Skeletal muscle tissue (tissue), 4 donors: ENCODE results near the gene SLC12A8. TPM values are rescaled to one million over a fixed set of nuclear protein-coding genes. Genes with fewer than 3 reads are reported as not detected.

ENCODE experiments used
- H3K27ac ChIP-seq: one replicate; pipeline ENCODE4 v1.7.0; 2013; ENCODE audit warnings: mild to moderate bottlenecking, low read depth, low read length, inconsistent platforms
- H3K27me3 ChIP-seq, 3 donors: one replicate each; pipeline ENCODE4 v1.7.0; 2013; ENCODE audit warnings: low read length in 3 of 3; ENCODE audit not compliant: control insufficient read depth in 3 of 3, insufficient read depth in 3 of 3
- H3K36me3 ChIP-seq, 3 donors: one replicate each; pipeline ENCODE4 v1.7.0; 2013; ENCODE audit warnings: low read length in 3 of 3; ENCODE audit not compliant: control insufficient read depth in 3 of 3, insufficient read depth in 3 of 3
- H3K4me1 ChIP-seq, 3 donors: one replicate each; pipeline ENCODE4 v1.7.0; 2013; ENCODE audit warnings: low read length in 3 of 3, mild to moderate bottlenecking in 3 of 3; ENCODE audit not compliant: control insufficient read depth in 3 of 3, insufficient read depth in 3 of 3
- H3K4me3 ChIP-seq, 3 donors: one replicate each; pipeline ENCODE4 v1.7.0; 2013; ENCODE audit warnings: low read length in 3 of 3
- H3K9ac ChIP-seq, 3 donors: one replicate each; pipeline ENCODE4 v1.7.0; 2013; ENCODE audit warnings: low read length in 3 of 3, mild to moderate bottlenecking in 3 of 3, moderate library complexity in 2 of 3, low read depth in 1 of 3
- H3K9me3 ChIP-seq, 3 donors: one replicate each; pipeline ENCODE4 v1.7.0; 2013; ENCODE audit warnings: low read length in 3 of 3; ENCODE audit not compliant: control insufficient read depth in 3 of 3
- total RNA-seq: library from RNA; depleted of rRNA; stranded (reverse); fragments of >200 nt; gene quantifications from one replicate; pipeline ENCODE4 v1.2.3, GENCODE V29; 2014
- donor health status: Osteomylitis.

Gene SLC12A8
- total RNA-seq, 1 donor from 2014 or later: 1.0 TPM

- Histone ChIP-seq H3K9me3 (no peaks in the 10 kb centered on the region), H3K27me3 (peaks cover 8 to 17% (median 12%) of the 10 kb centered on the region in 3 donors), H3K27ac (no peak overlapping the region), H3K36me3 (no peaks in the 10 kb centered on the region), H3K4me1 (peaks cover 5 to 6% (median 6%) of the 10 kb centered on the region in 3 donors), H3K9ac (no peak overlapping the region), H3K4me3 (no peak overlapping the region)
These were observed 5.0 kb downstream of the SLC12A8 start for GRCh38 chr3:125207507-125207906.

DNA sequence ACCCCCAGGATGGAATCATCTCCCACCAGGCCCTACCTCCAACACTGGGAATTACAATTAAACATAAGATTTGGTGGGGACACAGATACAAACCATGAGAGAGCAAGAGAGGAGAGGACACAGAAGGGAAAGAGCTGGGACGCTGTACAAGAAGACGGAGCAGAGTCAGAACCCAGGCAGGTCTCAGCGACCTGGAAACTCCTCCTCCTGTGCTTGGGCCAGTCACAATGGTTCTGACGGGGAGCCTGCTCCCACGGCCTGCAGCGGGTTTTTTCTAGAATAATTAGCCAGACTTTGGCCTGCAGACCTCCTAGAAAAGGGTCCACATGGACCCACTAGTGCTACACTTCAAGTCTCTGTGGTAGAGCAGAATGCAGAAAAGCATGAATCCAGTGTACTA, 5.6 kb downstream of the SLC12A8 start:
- Histone ChIP-seq H3K4me1 (peaks cover under 1 to 1% (median under 1%) of the 10 kb centered on the region in 3 donors), H3K9me3 (no peaks in the 10 kb centered on the region), H3K4me3 (no peak overlapping the region), H3K9ac (no peak overlapping the region), H3K27ac (no peak overlapping the region), H3K27me3 (peaks cover 3 to 12% (median 11%) of the 10 kb centered on the region in 3 donors), H3K36me3 (no peaks in the 10 kb centered on the region)

DNA sequence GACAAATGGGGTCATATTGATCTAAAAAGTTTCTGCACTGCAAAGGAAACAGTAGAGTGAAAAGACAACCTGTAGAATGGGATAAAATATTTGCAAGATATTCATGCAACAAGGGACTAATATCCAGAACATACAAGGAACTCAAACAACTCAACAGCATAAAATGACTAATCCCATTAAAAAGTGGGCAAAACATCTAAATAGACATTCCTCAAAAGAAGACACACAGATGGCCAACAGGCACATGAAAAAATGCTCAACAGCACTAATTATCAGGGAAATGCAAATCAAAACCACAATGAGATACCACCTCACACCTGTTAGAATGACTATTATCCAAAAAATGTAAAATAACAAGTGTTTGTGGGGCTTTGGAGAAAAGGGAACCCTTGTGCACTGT, 8.8 kb downstream of the SLC12A8 start:
- Histone ChIP-seq H3K36me3 (no peaks in the 10 kb centered on the region), H3K9ac (no peak overlapping the region), H3K9me3 (no peaks in the 10 kb centered on the region), H3K4me1 (no peaks in the 10 kb centered on the region), H3K4me3 (no peak overlapping the region), H3K27ac (no peak overlapping the region), H3K27me3 (no peaks in the 10 kb centered on the region)

GRCh38 chr3:125202197-125202596, 10.4 kb downstream of the SLC12A8 start:
- Histone ChIP-seq H3K4me3 (no peak overlapping the region), H3K27ac (no peak overlapping the region), H3K4me1 (no peaks in the 10 kb centered on the region), H3K9ac (no peak overlapping the region), H3K36me3 (no peaks in the 10 kb centered on the region), H3K27me3 (no peaks in the 10 kb centered on the region), H3K9me3 (no peaks in the 10 kb centered on the region)

DNA sequence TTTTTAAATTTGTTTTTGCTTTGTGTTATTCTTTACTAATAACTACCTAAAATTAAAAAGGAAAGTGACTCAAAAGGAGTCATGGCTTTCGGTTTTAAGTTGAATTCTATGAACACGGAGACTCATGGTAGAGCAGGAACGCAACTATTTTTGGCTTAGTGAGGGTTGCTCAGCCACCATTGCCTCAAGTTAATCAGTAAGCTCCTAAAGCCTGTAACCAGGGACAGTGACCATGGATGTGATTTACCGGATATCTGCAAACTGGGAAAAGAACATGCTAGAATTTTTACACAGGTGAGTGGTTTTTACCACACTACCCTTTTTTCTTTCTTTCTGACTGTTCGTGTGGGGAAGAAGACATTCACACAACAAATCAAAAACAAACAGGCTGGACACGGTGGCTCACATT, 11.8 kb downstream of the SLC12A8 start:
- Histone ChIP-seq H3K4me1 (no peaks in the 10 kb centered on the region), H3K27me3 (no peaks in the 10 kb centered on the region), H3K4me3 (no peak overlapping the region), H3K9me3 (no peaks in the 10 kb centered on the region), H3K9ac (no peak overlapping the region), H3K27ac (no peak overlapping the region), H3K36me3 (no peaks in the 10 kb centered on the region)

DNA sequence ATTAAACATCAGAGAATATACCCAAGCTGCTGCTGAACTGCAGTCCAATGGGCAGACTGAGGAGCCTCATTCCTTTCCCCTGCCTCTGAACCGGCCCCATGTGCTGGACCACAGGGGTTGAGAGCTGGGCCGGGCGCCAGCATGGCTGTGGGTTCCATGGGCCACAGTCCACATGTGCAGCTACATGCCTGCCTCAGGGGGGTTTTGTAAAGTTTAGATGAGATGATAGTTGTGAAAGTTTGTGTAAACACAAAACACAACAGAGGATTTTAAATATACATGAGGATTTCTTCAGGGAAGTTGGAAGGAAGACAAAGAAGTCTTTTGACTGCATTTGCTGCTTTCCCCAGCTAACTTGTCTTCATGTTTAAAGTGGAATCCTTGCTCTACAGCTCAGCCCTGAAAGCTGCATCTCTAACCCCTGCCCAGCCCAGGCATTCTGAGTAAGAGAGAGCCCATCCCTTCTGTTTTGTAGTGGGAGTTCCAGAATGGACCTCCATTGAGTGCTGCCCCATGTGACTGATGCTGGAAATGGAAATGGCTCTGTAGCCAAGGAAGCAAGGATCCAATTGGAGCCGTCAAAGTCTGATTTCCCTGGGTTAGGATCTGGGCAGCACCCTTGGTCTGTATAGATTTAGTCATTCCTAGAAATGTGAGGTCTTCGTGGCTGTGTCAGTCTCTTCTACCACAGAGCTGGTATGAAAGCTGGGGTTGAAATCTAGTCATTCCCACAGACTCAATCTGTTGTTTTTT, 17.5 kb downstream of the SLC12A8 start:
- H3K36me3 ChIP-seq: no peaks in the 10 kb centered on the region
- no peaks in the 10 kb centered on the region for H3K27me3 ChIP-seq
- no peak overlapping the region for H3K4me3 ChIP-seq
- H3K4me1 ChIP-seq: no peaks in the 10 kb centered on the region
- H3K9me3 ChIP-seq: no peaks in the 10 kb centered on the region
- H3K27ac ChIP-seq: no peak overlapping the region
- no peak overlapping the region for H3K9ac ChIP-seq

- H3K27me3 ChIP-seq: no peaks in the 10 kb centered on the region
- no peak overlapping the region for H3K27ac ChIP-seq
- H3K4me3 ChIP-seq: no peak overlapping the region
- H3K9ac ChIP-seq: no peak overlapping the region
- H3K36me3 ChIP-seq: no peaks in the 10 kb centered on the region
- H3K9me3 ChIP-seq: no peaks in the 10 kb centered on the region
- no peaks in the 10 kb centered on the region for H3K4me1 ChIP-seq
These were observed 18.3 kb downstream of the SLC12A8 start for GRCh38 chr3:125194061-125194848.

DNA sequence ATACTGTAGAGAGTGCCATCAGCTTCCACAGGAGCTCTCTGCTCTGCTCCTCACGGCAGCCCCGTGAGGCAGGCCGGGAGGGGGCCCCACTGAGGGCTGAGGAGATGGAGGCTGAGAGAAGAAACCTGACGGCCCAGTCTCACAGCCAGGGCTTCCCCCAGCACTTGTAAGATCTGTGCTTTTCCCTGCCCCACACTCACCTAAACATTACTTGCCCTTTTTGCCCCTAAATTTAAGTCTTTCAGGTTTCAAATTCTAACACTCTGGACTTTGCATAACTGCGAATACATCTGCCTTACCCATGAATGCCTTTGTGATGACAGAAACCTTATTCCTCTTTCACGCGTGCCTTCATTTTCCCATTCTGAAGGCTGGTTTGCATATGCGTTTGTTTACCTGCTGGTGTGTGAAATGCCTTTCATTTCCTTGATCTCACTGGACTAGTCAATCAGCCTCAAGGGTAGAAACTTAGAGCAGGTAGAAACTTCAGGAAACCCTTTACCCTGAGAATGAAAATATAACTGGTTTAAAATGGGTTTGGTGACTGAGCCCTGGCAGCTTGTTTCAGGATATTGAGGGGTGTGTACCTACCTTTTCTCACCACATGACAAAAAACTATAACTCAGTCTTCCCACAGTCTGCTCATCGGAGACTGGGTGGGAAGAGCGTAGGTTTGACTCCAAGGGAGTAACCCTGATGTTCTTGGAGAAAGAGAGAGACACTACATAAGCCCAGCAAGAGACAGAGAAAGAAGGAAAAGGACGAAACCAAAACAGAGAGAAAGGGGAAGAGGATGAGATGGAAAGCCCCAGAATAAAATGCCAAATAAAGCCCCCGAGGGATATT, 20.1 kb downstream of the SLC12A8 start:
- H3K27me3 ChIP-seq: no peaks in the 10 kb centered on the region
- no peaks in the 10 kb centered on the region for H3K9me3 ChIP-seq

DNA sequence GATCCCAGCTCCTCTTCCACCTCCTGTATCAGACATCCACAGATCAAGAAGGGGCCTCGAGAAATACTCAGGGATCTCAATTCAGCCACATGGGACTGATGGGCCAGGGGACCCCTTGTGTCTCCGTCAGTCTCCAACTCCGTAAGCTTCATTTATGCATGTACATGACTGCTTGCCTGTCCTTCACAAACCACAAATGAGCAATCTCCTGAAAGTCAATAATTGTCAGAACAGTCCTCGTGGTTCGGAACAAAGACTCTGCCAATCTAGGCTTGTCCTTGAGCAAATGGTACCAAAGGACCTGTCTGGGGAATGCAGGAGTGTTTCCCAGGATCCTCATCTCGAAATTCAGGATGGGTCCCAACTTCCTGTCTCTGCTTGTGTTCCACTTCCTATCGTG, 20.8 kb downstream of the SLC12A8 start:
- Histone ChIP-seq H3K27ac (no peak overlapping the region), H3K9me3 (no peaks in the 10 kb centered on the region), H3K27me3 (no peaks in the 10 kb centered on the region), H3K9ac (no peak overlapping the region), H3K4me1 (no peaks in the 10 kb centered on the region), H3K4me3 (no peak overlapping the region), H3K36me3 (no peaks in the 10 kb centered on the region)

More for the DNA sequence above, 20.1 kb downstream of the SLC12A8 start:
- H3K27ac ChIP-seq: no peak overlapping the region
- no peak overlapping the region for H3K9ac ChIP-seq
- H3K4me1 ChIP-seq: no peaks in the 10 kb centered on the region
- H3K36me3 ChIP-seq: no peaks in the 10 kb centered on the region
- H3K4me3 ChIP-seq: no peak overlapping the region
